ENCODE measurements around the gene HEXIM2. TPM values are rescaled to one million over a fixed set of nuclear protein-coding genes. Genes with fewer than 3 reads are reported as not detected.
A peak's percentile ranks its signal among the peaks of the same experiment; 100 is the strongest.

HEXIM2 gene
- total and polyA plus RNA-seq, 2 of the 13 experiments (the other 11 are each of a cell fraction or from before 2014, with no cell fraction given) = 27.1 to 32.4 TPM

GRCh38 chr17:45127548-45128300, 34.0 kb upstream of the HEXIM2 start (continued):
- no peak for TF ChIP-seq SRSF9 (IDR thresholded peaks at IDR 0.05; ENCODE audit: borderline replicate concordance, insufficient read depth, low read depth, low read length, poor library complexity, severe bottlenecking)
- no peak for TF ChIP-seq MYNN (CRISPR knock-in tag; IDR thresholded peaks at IDR 0.05; ENCODE audit: low read depth)
- TF ChIP-seq ZNF530 (CRISPR knock-in tag; IDR thresholded peaks at IDR 0.05; ENCODE audit: low read depth) = no peak
- TF ChIP-seq, protein P1, sequence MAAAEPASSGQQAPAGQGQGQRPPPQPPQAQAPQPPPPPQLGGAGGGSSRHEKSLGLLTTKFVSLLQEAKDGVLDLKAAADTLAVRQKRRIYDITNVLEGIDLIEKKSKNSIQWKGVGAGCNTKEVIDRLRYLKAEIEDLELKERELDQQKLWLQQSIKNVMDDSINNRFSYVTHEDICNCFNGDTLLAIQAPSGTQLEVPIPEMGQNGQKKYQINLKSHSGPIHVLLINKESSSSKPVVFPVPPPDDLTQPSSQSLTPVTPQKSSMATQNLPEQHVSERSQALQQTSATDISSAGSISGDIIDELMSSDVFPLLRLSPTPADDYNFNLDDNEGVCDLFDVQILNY (CRISPR knock-in tag; conservative IDR thresholded peaks at IDR 0.05) = no peak
- TF ChIP-seq ZBTB38 (CRISPR knock-in tag; IDR thresholded peaks at IDR 0.05) = no peak; the same call in 1 of the 2 replicates
- TF ChIP-seq ELF4 (CRISPR knock-in tag; IDR thresholded peaks at IDR 0.05; ENCODE audit: borderline replicate concordance) = no peak
- TF ChIP-seq ATF4 (CRISPR knock-in tag; IDR thresholded peaks at IDR 0.05) = no peak
- no peak for TF ChIP-seq RAD21 (CRISPR knock-in tag; IDR thresholded peaks at IDR 0.05)
- TF ChIP-seq, protein P2, sequence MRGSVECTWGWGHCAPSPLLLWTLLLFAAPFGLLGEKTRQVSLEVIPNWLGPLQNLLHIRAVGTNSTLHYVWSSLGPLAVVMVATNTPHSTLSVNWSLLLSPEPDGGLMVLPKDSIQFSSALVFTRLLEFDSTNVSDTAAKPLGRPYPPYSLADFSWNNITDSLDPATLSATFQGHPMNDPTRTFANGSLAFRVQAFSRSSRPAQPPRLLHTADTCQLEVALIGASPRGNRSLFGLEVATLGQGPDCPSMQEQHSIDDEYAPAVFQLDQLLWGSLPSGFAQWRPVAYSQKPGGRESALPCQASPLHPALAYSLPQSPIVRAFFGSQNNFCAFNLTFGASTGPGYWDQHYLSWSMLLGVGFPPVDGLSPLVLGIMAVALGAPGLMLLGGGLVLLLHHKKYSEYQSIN (CRISPR knock-in tag; IDR thresholded peaks at IDR 0.05; ENCODE audit: borderline replicate concordance) = no peak
- no peak for TF ChIP-seq CBX1 (IDR thresholded peaks at IDR 0.05; ENCODE audit: low read depth)
- TF ChIP-seq TBX2 (CRISPR knock-in tag; IDR thresholded peaks at IDR 0.05; ENCODE audit: borderline replicate concordance) = no peak
- no peak for TF ChIP-seq ZNF546 (CRISPR knock-in tag; conservative IDR thresholded peaks at IDR 0.05)
- no peak for TF ChIP-seq CBFB (CRISPR knock-in tag; IDR thresholded peaks at IDR 0.05)
- TF ChIP-seq SIX1 (CRISPR knock-in tag; IDR thresholded peaks at IDR 0.05; ENCODE audit: borderline replicate concordance) = no peak
- TF ChIP-seq ZNF775 (CRISPR knock-in tag; IDR thresholded peaks at IDR 0.05; ENCODE audit: borderline replicate concordance) = no peak
- TF ChIP-seq PTBP1 (IDR thresholded peaks at IDR 0.05; ENCODE audit: low read depth, low read length, poor library complexity, severe bottlenecking) = no peak
- no peak for TF ChIP-seq RCOR2 (CRISPR knock-in tag; IDR thresholded peaks at IDR 0.05)
- TF ChIP-seq, protein P3, sequence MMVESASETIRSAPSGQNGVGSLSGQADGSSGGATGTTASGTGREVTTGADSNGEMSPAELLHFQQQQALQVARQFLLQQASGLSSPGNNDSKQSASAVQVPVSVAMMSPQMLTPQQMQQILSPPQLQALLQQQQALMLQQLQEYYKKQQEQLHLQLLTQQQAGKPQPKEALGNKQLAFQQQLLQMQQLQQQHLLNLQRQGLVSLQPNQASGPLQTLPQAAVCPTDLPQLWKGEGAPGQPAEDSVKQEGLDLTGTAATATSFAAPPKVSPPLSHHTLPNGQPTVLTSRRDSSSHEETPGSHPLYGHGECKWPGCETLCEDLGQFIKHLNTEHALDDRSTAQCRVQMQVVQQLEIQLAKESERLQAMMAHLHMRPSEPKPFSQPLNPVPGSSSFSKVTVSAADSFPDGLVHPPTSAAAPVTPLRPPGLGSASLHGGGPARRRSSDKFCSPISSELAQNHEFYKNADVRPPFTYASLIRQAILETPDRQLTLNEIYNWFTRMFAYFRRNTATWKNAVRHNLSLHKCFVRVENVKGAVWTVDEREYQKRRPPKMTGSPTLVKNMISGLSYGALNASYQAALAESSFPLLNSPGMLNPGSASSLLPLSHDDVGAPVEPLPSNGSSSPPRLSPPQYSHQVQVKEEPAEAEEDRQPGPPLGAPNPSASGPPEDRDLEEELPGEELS (CRISPR knock-in tag; IDR thresholded peaks at IDR 0.05) = peak; percentile 58
- peak; percentile 71; the same call in 1 of the 2 replicates for TF ChIP-seq TGIF2 (CRISPR knock-in tag; IDR thresholded peaks at IDR 0.05)
- TF ChIP-seq ZNF17 (CRISPR knock-in tag; IDR thresholded peaks at IDR 0.05) = no peak
- TF ChIP-seq ZNF547 (CRISPR knock-in tag; IDR thresholded peaks at IDR 0.05) = peak; percentile 48; the same call in 1 of the 2 replicates
- no peak for TF ChIP-seq ZC3H4 (CRISPR knock-in tag; IDR thresholded peaks at IDR 0.05; ENCODE audit: borderline replicate concordance)
- TF ChIP-seq ZNF431 (CRISPR knock-in tag; IDR thresholded peaks at IDR 0.05; ENCODE audit: borderline replicate concordance, low read depth) = no peak
- no peak for TF ChIP-seq TAF15 (IDR thresholded peaks at IDR 0.05; ENCODE audit: low read depth, low read length, poor library complexity, severe bottlenecking)
- no peak for TF ChIP-seq HOXA5 (CRISPR knock-in tag; IDR thresholded peaks at IDR 0.05)
- peak; percentile 61; the same call in 1 of the 2 replicates for TF ChIP-seq ATF7-NPFF (CRISPR knock-in tag; IDR thresholded peaks at IDR 0.05; ENCODE audit: low read depth)
